CD4-positive, alpha-beta T cell treated with Interleukin-17A for 4 hours (primary cell): ENCODE data around the gene BSND.
"Not testable (repeated sequence)": the region's sequence is repeated elsewhere in the genome, so short reads cannot be mapped to it uniquely, and the experiment has no call there.

Source experiments
- DNase-seq: peaks from one replicate; pipeline ENCODE4 v3.0.0-alpha.2; 2020; ENCODE audit warnings: mixed read lengths

BSND gene

DNA sequence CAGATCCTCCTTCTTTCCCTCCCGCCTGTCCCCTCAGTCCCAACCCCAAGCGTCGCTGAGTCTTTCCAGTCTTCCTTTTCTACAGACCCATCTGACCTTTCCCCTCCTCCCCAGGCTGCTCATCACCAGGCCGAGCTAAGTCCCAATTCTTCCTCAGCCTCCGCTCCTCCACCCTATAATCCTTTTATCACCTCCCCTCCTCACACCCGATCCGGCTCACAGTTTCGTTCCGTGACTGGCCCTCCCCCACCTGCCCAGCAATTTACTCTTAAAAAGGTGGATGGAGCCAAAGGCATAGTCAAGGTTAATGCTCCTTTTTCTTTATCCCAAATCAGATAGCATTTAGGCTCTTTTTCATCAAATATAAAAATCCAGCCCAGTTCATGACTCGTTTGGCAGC, 25.4 kb downstream of the BSND start:
- DNase-seq: not testable (repeated sequence)

DNA sequence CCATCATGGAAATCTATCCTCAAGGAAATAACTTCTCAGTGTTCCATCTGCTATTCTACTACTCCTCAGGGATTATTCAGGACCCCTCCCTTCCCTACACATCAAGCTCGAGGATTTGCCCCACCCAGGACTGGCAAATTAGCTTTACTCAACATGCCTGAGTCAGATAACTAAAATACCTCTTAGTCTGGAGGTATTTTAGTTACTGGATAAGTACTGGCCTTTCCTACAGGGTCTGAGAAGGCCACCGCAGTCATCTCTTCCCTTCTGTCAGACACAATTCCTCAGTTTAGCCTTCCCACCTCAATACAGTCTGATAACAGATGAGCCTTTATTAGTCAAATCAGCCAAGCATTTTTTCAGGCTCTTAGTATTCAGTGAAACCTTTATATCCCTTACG, 27.9 kb downstream of the BSND start:
- DNase-seq: not testable (repeated sequence)

- DNase-seq: not testable (repeated sequence)
Measured at GRCh38 chr1:55031098-55031497, 32.4 kb downstream of the BSND start.

GRCh38 chr1:55033265-55033614, 34.5 kb downstream of the BSND start:
- DNase-seq: no peak

- DNase-seq: no peak
Measured at GRCh38 chr1:55034476-55035133, 35.9 kb downstream of the BSND start.

- DNase-seq: no peak
Measured at GRCh38 chr1:55035904-55036303, 37.2 kb downstream of the BSND start.

DNA sequence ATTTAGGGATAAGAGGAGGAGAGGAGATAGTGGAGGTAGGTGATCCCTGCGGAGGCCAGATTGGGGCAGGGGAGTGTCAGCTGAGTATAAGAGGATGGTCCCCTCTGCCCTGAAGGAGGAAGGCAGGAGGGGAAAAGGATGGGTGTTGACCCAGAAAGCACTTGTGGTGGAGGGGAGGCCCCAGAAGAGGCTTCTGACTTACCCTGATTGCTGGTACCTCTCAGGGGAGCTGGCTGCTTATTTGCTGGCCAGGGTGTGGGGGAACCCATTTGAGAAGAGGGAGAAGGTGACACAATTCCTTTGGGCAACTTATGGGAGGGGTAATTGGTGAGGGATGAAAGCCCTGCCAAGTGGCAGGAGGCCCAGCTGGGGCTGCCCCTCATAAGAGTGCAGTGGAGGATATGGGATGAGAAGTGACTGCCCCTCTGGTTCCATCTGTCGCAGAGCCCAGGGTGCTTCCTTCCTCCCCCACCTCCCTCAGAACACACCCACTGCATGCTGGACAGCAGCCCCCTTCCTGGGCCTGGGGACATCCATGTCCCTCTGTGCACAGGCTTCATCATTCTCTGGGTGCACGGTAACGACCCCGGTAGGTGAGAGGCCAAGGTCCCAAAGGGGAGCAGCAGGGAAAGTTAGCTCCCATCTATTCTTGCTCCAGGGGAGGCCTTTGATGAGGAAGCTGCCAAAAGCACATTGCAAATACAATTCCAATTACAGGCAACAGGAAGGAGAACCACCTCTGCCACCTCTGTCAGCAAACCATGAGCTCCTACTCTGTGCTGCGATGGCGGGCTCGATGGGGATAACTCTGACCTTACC, 39.2 kb downstream of the BSND start:
- DNase-seq: no peak

DNA sequence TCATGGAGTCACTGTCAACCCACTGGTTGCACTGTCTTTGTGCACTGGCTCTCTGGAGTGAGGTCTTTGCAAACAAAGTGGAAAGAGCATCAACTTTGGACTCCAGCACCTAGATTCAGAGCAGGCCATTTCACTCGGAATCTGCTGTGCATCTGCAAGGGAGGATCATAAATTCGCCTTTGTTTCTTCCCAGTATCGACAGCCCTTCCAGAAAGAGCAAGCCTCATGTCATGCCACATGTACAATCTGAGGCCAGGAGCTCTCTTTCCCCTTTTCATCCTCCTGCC, 39.8 kb downstream of the BSND start:
- no peak for DNase-seq

DNA sequence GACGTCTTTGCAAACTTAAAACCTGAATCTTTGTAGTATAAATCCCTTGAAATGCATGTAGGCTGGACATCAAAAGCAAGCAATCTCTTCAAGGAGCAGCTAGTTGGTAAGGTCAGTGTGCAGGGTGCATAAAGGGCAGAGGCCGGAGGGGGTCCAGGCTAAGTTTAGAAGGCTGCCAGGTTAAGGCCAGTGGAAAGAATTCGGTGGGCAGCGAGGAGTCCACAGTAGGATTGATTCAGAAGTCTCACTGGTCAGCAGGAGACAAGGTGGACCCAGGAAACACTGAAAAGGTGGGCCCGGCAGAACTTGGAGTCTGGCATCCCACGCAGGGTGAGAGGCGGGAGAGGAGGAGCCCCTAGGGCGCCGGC, 40.2 kb downstream of the BSND start:
- DNase-seq: no peak

DNA sequence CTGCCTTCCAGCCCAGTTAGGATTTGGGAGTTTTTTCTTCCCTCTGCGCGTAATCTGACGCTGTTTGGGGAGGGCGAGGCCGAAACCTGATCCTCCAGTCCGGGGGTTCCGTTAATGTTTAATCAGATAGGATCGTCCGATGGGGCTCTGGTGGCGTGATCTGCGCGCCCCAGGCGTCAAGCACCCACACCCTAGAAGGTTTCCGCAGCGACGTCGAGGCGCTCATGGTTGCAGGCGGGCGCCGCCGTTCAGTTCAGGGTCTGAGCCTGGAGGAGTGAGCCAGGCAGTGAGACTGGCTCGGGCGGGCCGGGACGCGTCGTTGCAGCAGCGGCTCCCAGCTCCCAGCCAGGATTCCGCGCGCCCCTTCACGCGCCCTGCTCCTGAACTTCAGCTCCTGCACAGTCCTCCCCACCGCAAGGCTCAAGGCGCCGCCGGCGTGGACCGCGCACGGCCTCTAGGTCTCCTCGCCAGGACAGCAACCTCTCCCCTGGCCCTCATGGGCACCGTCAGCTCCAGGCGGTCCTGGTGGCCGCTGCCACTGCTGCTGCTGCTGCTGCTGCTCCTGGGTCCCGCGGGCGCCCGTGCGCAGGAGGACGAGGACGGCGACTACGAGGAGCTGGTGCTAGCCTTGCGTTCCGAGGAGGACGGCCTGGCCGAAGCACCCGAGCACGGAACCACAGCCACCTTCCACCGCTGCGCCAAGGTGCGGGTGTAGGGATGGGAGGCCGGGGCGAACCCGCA, 40.8 kb downstream of the BSND start, which contains the start of gene PCSK9:
PCSK9 (plus strand) TSS at position 207 of the 741 bp plus-strand sequence; CDS start at position 497, 290 bp downstream.
- no peak for DNase-seq

- DNase-seq: no peak
Measured at GRCh38 chr1:55040083-55040932, 41.6 kb downstream of the BSND start.

DNA sequence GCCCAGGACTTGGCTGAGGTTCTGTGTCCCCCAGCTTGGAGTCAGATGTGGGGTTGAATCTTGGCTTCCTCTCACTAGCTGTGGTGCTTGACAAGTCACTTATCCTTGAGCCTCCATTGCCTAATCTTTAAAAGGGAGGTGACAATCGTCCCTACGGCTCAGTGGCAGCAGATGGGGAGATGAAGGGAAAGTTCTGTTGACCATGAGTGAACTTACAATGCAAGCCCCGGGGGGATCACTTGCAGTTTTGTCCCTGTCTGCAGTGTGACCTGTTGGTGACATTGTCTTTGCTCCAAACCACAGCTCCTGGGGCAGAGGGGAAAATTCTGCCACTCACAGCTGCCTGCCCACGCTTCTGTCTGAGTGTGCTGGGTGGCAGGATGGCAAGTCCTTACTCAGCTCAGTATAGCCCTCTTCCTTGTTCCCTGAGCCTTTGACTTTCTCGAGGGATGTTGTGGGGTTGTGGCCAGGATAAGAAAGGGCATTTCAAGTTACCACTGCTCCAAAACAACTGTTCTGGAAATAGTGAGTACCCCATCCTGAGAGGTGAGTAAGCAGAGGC, 42.3 kb downstream of the BSND start:
- no peak for DNase-seq

GRCh38 chr1:55041613-55042012, 42.9 kb downstream of the BSND start:
- no peak for DNase-seq

DNA sequence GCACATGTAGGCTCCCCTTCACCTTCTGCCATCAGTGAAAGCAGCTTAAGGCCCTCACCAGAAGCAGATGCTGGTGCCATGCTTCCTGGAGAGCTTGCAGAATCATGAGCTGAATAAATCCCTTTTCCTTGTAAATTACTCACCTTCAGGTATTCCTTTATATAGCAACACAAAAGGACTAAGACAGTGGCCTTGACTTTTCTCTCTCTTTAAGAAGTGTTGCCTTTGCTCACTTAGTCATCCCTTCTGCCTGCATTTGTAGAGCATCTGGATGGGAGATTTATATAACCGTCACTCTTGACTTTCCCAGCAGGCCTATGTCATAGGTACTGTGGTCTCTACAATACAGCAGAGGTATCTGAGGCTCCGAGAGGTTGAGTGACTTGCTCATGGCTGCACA, 44.3 kb downstream of the BSND start:
- DNase-seq: no peak

DNA sequence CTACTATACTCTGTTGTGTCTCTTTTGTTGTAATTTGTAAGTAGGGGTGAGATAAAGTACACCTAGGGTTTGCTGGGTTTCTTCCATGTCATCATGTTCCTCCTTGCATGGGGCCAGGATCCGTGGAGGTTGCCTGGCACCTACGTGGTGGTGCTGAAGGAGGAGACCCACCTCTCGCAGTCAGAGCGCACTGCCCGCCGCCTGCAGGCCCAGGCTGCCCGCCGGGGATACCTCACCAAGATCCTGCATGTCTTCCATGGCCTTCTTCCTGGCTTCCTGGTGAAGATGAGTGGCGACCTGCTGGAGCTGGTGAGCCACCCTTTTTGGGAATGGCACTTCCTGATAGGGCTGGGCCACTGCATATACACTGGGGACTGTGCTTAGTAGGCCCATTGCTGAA, 45.0 kb downstream of the BSND start:
- no peak for DNase-seq

DNA sequence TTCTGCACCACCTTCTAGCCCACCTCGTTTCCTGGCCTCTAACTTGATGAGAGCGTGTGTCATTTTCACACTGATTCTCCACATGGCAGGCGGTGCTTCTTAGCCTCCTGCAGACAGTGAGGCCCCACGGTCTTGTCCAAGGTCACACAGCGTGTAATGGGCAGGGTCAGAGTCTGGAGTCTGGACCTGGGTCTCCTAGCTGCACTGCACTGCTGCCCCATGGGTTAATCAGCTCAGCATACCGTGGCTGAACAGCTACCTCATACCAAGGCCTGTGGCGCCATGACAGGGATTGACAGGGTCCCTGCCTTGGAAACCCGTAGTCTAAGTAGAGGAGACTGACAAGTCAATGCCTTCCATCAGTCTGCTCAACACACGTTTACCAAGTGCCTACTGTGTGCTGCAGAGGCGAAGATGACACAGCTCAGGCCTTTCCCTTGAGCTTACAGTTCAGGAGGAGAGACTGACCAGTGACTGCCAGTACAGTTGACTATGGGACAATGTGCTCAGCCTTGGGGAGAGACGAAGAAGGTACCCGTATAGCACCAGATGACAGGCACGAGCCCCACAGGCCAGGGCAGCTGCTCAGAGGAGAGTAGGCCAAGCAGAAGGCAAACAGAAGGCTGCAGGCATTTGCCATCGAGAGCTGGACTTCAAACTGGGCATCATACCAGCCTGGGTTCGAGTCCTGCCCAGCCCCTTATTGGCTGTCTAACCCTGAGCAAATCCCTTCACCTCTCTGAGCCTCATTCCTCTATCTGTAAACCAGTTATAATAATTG, 46.1 kb downstream of the BSND start:
- no peak for DNase-seq

- no peak for DNase-seq
Measured at GRCh38 chr1:55045430-55045829, 46.7 kb downstream of the BSND start.

DNA sequence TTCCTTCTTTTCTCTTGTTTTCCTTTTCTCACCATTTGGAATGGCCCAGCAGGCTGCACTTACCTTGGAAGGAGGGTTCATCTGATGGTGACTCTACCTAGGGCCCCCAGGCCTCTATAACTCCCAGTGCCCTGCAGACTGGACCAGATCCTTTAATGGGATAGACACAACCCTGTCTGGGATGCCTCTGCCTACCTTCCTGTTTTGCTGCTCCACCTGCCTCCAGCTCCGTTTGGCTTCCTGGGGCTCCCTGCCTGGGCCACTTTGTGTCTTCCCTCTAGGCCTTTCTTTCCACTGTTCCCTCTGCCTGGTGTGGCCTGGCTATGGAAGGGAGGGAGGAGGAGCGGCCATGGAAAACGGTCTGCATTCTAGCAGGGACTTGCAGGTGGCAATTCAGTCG, 48.1 kb downstream of the BSND start:
- no peak for DNase-seq

GRCh38 chr1:55047611-55048010, 48.9 kb downstream of the BSND start:
- DNase-seq: no peak

GRCh38 chr1:55048453-55049270, 49.9 kb downstream of the BSND start:
- DNase-seq: no peak
